HG02973 (cell line): Measurements from ENCODE around the gene UGT3A2.

Experiments
- ATAC-seq: cut with Tn5 transposase; IDR thresholded peaks from one replicate; pipeline ENCODE4 v1.9.1; 2021; ENCODE audit warnings: moderate library complexity; ENCODE audit not compliant: unreplicated experiment

UGT3A2 gene

GRCh38 chr5:36066540-36067210, at the start of gene UGT3A2:
Gene UGT3A2 (minus strand): TSS chr5:36066882. CDS start chr5:36066789, 93 bp downstream.
- ATAC-seq = no peak

GRCh38 chr5:36111238-36111637, 44.6 kb upstream of the UGT3A2 start:
- no peak for ATAC-seq

- ATAC-seq = no peak
Measured at GRCh38 chr5:36108758-36109460, 42.2 kb upstream of the UGT3A2 start.

GRCh38 chr5:36105819-36106218, 39.1 kb upstream of the UGT3A2 start:
- no peak for ATAC-seq

- no peak for ATAC-seq
Measured at GRCh38 chr5:36099748-36100147, 33.1 kb upstream of the UGT3A2 start.

GRCh38 chr5:36096486-36096885, 29.8 kb upstream of the UGT3A2 start:
- no peak for ATAC-seq

GRCh38 chr5:36089989-36090388, 23.3 kb upstream of the UGT3A2 start:
- peak; percentile 87 for ATAC-seq

- ATAC-seq = peak; percentile 89
Measured at GRCh38 chr5:36079200-36079781, 12.6 kb upstream of the UGT3A2 start.

- ATAC-seq = no peak
Measured at GRCh38 chr5:36078430-36078829, 11.7 kb upstream of the UGT3A2 start.

- ATAC-seq = peak; percentile 73
Measured at GRCh38 chr5:36073595-36074216, 7.0 kb upstream of the UGT3A2 start.

- ATAC-seq = peak; percentile 68
Measured at GRCh38 chr5:36070687-36071571, 4.2 kb upstream of the UGT3A2 start.

GRCh38 chr5:36068751-36069281, 2.1 kb upstream of the UGT3A2 start:
- no peak for ATAC-seq

- ATAC-seq = no peak
Measured at GRCh38 chr5:36066001-36066539, 612 bp downstream of the UGT3A2 start.

- ATAC-seq = no peak
Measured at GRCh38 chr5:36060420-36060887, 6.2 kb downstream of the UGT3A2 start.

GRCh38 chr5:36059571-36060419, 6.9 kb downstream of the UGT3A2 start:
- ATAC-seq = no peak

GRCh38 chr5:36058776-36059175, 7.9 kb downstream of the UGT3A2 start:
- ATAC-seq = no peak

- no peak for ATAC-seq
Measured at GRCh38 chr5:36057386-36057785, 9.3 kb downstream of the UGT3A2 start.

GRCh38 chr5:36056422-36056821, 10.3 kb downstream of the UGT3A2 start:
- ATAC-seq = no peak

GRCh38 chr5:36055984-36056383, 10.7 kb downstream of the UGT3A2 start:
- ATAC-seq = no peak
